ENCODE data around the gene RAB31. TPM values are rescaled to one million over a fixed set of nuclear protein-coding genes. Genes with fewer than 3 reads are reported as not detected.

Gene RAB31
- polyA plus RNA-seq, 1 of the 3 experiments (the other 2 are of a cell fraction) = 23.0 TPM

DNA sequence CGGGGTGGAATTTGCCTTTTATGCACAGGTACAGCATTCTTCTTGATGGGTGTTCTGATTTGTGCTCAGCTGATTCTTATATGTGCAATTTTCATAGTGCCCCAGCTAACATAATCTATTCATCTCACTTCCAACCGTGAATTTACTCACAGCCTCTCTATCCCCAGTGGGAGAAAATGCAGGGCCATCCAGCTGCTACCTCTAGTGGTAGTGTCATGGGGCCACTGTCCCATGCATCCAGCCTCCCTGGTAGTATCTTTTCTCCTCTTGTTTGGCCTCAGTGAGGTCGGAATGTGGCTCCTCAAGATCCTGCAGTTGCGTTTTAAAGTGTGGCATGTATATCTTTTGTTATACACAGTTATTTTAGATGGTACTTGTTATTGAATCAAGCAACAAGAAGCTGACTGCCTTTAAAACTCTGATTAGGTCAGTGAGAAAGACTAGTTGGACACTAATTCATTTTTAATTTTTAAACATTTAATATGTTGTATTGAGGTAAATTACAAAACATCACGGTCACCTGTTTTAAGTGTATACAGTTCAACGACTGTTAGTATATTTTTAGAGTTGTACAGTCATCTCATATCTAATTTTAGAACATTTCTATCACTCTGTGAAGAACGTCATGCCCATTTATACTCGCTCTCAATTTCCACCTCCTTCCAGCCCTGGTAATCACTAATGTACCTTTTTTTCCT is 109.8 kb downstream of the RAB31 start:
- no peaks in the 10 kb centered on the region for H3K27me3 ChIP-seq (ENCODE audit: insufficient read depth)
- no peak overlapping the region for H3K27ac ChIP-seq (ENCODE audit: low read depth in 2 of 2, low read length in 1 of 2)
- H3K79me2 ChIP-seq (ENCODE audit: insufficient read depth) = no peaks in the 10 kb centered on the region
- peaks cover 12% of the 10 kb centered on the region for H3F3A ChIP-seq (replicated peaks; ENCODE audit: insufficient read depth)
- DNase-seq = no peak
- no peaks in the 10 kb centered on the region for H4K20me1 ChIP-seq (ENCODE audit: insufficient read depth)
- no peak overlapping the region for H3K9ac ChIP-seq
- TF ChIP-seq, protein P1, sequence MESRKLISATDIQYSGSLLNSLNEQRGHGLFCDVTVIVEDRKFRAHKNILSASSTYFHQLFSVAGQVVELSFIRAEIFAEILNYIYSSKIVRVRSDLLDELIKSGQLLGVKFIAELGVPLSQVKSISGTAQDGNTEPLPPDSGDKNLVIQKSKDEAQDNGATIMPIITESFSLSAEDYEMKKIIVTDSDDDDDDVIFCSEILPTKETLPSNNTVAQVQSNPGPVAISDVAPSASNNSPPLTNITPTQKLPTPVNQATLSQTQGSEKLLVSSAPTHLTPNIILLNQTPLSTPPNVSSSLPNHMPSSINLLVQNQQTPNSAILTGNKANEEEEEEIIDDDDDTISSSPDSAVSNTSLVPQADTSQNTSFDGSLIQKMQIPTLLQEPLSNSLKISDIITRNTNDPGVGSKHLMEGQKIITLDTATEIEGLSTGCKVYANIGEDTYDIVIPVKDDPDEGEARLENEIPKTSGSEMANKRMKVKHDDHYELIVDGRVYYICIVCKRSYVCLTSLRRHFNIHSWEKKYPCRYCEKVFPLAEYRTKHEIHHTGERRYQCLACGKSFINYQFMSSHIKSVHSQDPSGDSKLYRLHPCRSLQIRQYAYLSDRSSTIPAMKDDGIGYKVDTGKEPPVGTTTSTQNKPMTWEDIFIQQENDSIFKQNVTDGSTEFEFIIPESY (IDR thresholded peaks at IDR 0.05; ENCODE audit: borderline replicate concordance, low read depth) = no peak
- TF ChIP-seq, protein P2, sequence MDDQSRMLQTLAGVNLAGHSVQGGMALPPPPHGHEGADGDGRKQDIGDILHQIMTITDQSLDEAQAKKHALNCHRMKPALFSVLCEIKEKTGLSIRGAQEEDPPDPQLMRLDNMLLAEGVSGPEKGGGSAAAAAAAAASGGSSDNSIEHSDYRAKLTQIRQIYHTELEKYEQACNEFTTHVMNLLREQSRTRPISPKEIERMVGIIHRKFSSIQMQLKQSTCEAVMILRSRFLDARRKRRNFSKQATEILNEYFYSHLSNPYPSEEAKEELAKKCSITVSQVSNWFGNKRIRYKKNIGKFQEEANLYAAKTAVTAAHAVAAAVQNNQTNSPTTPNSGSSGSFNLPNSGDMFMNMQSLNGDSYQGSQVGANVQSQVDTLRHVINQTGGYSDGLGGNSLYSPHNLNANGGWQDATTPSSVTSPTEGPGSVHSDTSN (IDR thresholded peaks at IDR 0.05) = no peak
- TF ChIP-seq RFX5 (IDR thresholded peaks at IDR 0.05; ENCODE audit: low read length) = no peak
- no peak for TF ChIP-seq GATA2 (CRISPR knock-in tag; IDR thresholded peaks at IDR 0.05)
- no peak for TF ChIP-seq RCOR1 (IDR thresholded peaks at IDR 0.05; ENCODE audit: low read length)
- no peak for TF ChIP-seq MXI1 (IDR thresholded peaks at IDR 0.05; ENCODE audit: low read depth, low read length)
- no peak for TF ChIP-seq JUND (IDR thresholded peaks at IDR 0.05)
- no peak for TF ChIP-seq REST (IDR thresholded peaks at IDR 0.05; ENCODE audit: low read depth, low read length)
- TF ChIP-seq CTCF (IDR thresholded peaks at IDR 0.05) = no peak
- TF ChIP-seq, protein P3, sequence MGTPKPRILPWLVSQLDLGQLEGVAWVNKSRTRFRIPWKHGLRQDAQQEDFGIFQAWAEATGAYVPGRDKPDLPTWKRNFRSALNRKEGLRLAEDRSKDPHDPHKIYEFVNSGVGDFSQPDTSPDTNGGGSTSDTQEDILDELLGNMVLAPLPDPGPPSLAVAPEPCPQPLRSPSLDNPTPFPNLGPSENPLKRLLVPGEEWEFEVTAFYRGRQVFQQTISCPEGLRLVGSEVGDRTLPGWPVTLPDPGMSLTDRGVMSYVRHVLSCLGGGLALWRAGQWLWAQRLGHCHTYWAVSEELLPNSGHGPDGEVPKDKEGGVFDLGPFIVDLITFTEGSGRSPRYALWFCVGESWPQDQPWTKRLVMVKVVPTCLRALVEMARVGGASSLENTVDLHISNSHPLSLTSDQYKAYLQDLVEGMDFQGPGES (IDR thresholded peaks at IDR 0.05; ENCODE audit: low read depth, low read length) = no peak
- no peak for TF ChIP-seq FOXM1 (IDR thresholded peaks at IDR 0.05; ENCODE audit: low read depth)
- no peak for TF ChIP-seq FOSL2 (IDR thresholded peaks at IDR 0.05; ENCODE audit: borderline replicate concordance, low read depth)
- TF ChIP-seq MAX (IDR thresholded peaks at IDR 0.05; ENCODE audit: low read depth) = no peak
- no peak for TF ChIP-seq EZH2phosphoT487 (IDR thresholded peaks at IDR 0.05; ENCODE audit: borderline replicate concordance, low read depth)
- TF ChIP-seq CHD2 (IDR thresholded peaks at IDR 0.05; ENCODE audit: low read length, partially characterized antibody) = no peak
- TF ChIP-seq SMC3 (IDR thresholded peaks at IDR 0.05; ENCODE audit: low read depth, low read length) = no peak
- H3K9me3 ChIP-seq = no peaks in the 10 kb centered on the region
- POLR2A ChIA-PET = no interaction called here
- H3K4me3 ChIP-seq (ENCODE audit: low read depth in 2 of 2, low read length in 1 of 2) = no peak overlapping the region
- no peak overlapping the region for H2AFZ ChIP-seq (ENCODE audit: low read depth)
- H3K4me2 ChIP-seq = no peak overlapping the region
- 85% methylated on average over 8 of the region's 8 CpGs for whole genome bisulfite sequencing (ENCODE audit: low lambda C conversion rate)
- no peaks in the 10 kb centered on the region for H3K9me2 ChIP-seq
- CTCF ChIA-PET = no interaction called here
- peaks cover 2 to 35% of the 10 kb centered on the region in 2 experiments for H3K36me3 ChIP-seq (replicated peaks in 1 of 2; ENCODE audit: control insufficient read depth in 1 of 2, insufficient read depth in 2 of 2, low read length in 1 of 2)
- peaks cover 0 to 13% of the 10 kb centered on the region in 2 experiments; a peak in 2 of 4 replicates for H3K4me1 ChIP-seq (ENCODE audit: control insufficient read depth in 1 of 2, insufficient read depth in 2 of 2, low read depth in 1 of 2, low read length in 1 of 2)

Measured in SK-N-SH (cell line).